Measurements from ENCODE around the gene COL18A1. TPM values are rescaled to one million over a fixed set of nuclear protein-coding genes. Genes with fewer than 3 reads are reported as not detected.

Gene COL18A1
- total RNA-seq, 1 donor from 2014 or later = 535 TPM

- H3K4me3 ChIP-seq (ENCODE audit: low read depth, low read length) = no peak overlapping the region
- no peak for DNase-seq (ENCODE audit: low read depth)
- TF ChIP-seq, protein P1, sequence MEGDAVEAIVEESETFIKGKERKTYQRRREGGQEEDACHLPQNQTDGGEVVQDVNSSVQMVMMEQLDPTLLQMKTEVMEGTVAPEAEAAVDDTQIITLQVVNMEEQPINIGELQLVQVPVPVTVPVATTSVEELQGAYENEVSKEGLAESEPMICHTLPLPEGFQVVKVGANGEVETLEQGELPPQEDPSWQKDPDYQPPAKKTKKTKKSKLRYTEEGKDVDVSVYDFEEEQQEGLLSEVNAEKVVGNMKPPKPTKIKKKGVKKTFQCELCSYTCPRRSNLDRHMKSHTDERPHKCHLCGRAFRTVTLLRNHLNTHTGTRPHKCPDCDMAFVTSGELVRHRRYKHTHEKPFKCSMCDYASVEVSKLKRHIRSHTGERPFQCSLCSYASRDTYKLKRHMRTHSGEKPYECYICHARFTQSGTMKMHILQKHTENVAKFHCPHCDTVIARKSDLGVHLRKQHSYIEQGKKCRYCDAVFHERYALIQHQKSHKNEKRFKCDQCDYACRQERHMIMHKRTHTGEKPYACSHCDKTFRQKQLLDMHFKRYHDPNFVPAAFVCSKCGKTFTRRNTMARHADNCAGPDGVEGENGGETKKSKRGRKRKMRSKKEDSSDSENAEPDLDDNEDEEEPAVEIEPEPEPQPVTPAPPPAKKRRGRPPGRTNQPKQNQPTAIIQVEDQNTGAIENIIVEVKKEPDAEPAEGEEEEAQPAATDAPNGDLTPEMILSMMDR (conservative IDR thresholded peaks at IDR 0.05; ENCODE audit: low read depth, low read length) = no peak
Observed at GRCh38 chr21:45465611-45466329, 60.8 kb downstream of the COL18A1 start.

GRCh38 chr21:45466330-45467220 is 61.6 kb downstream of the COL18A1 start:
- no peak for DNase-seq (ENCODE audit: low read depth)
- no peak overlapping the region for H3K4me3 ChIP-seq (ENCODE audit: low read depth, low read length)
- TF ChIP-seq, protein P1 (conservative IDR thresholded peaks at IDR 0.05; ENCODE audit: low read depth, low read length) = no peak

DNA sequence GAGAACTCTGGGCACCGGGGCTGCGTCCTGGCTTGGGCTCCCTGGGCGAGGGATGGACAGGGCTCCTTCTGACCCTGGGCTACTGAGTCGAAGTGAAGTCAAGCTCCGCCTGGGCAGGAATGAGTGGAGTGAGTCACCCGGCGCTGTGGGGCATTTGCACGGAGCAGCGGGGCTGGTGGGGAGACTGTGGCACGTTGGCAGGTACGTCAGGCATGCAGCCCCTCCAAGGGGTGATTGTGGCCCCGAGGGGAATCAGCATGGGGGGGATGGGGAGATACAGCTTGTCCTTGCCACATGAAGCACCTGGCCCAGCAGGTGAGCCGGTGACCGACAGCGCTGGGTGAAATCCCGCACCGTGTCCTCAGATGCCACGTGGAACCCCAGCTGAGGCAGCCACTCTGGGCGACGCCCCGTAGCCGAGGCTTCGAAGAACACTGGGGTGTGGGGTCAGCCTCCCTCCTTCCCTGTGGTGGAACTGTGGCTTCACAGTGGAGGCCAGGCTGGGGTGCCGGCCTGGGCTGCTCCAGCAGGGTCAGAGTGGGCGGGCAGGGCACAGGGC is 62.3 kb downstream of the COL18A1 start:
- TF ChIP-seq, protein P1 (conservative IDR thresholded peaks at IDR 0.05; ENCODE audit: low read depth, low read length) = no peak
- no peak overlapping the region for H3K4me3 ChIP-seq (ENCODE audit: low read depth, low read length)
- DNase-seq (ENCODE audit: low read depth) = no peak

DNA sequence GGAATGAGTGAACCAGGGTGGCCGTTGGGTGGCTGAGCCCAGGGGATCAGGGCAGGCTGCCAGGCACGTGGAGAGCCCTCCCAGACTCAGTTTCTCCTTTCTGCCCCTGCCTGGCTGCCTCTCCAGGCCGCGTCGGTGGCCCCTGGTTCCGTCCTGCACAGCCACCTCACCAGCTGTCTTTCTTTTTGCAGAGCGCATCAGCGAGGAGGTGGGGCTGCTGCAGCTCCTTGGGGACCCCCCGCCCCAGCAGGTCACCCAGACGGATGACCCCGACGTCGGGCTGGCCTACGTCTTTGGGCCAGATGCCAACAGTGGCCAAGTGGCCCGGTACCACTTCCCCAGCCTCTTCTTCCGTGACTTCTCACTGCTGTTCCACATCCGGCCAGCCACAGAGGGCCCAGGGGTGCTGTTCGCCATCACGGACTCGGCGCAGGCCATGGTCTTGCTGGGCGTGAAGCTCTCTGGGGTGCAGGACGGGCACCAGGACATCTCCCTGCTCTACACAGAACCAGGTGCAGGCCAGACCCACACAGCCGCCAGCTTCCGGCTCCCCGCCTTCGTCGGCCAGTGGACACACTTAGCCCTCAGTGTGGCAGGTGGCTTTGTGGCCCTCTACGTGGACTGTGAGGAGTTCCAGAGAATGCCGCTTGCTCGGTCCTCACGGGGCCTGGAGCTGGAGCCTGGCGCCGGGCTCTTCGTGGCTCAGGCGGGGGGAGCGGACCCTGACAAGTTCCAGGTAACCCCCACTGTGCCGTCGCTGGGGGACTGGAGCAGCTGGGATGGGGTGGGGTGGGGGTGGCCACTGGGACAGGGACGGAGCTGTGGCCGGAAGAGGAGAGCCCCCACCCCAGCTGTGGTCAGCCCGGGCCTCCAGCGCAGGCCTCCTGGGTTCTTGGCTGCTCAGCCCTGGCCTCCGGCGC is 63.3 kb downstream of the COL18A1 start:
- H3K4me3 ChIP-seq (ENCODE audit: low read depth, low read length) = no peak overlapping the region
- DNase-seq (ENCODE audit: low read depth) = no peak
- TF ChIP-seq, protein P1 (conservative IDR thresholded peaks at IDR 0.05; ENCODE audit: low read depth, low read length) = no peak

GRCh38 chr21:45468971-45469272 is 64.0 kb downstream of the COL18A1 start:
- no peak for DNase-seq (ENCODE audit: low read depth)
- TF ChIP-seq, protein P1 (conservative IDR thresholded peaks at IDR 0.05; ENCODE audit: low read depth, low read length) = no peak
- no peak overlapping the region for H3K4me3 ChIP-seq (ENCODE audit: low read depth, low read length)

DNA sequence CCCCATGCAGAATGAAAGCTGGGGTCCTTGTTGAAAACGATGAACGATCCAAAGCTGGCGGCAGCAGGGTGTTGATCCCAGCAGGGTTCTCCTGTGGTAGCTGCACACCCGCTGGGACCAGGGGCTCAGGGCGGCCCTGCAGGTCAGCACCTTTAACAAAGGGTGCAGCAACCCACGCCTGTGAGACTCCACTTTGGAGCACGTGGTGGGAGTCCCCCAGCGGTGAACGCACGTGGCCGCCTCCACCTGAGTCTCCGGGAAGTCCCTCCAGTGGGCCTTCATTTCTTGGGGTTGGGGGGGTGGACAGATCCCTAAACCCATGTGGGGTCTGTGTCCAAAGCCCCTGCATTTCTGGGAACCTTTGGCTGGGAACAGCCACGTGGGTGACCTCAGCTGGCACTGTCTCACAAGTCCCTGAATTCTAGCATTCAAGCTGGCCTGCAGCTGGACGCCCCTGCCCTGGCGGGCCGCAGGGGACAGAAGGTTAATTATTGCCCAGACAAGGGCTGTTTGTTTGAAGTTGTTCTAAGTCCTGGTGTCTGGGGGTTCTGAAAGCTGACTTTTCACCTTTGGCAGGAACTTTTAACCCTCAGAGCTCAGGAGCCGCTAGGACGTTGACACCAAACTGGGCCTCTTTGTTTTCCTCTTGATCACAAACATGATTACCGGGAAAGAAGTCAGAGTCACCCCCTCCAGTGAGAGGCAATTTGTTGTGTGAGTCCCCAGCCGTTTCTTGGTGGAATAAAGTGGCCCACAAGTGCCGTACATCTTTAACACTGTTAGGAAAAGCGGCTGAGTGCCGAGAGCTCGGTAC is 64.5 kb downstream of the COL18A1 start:
- no peak overlapping the region for H3K4me3 ChIP-seq (ENCODE audit: low read depth, low read length)
- TF ChIP-seq, protein P1 (conservative IDR thresholded peaks at IDR 0.05; ENCODE audit: low read depth, low read length) = no peak
- no peak for DNase-seq (ENCODE audit: low read depth)

Data from epithelial cell of proximal tubule (primary cell).